Subcutaneous adipose tissue (tissue), 4 donors: ENCODE results near the gene KCNK4. TPM values are rescaled to one million over a fixed set of nuclear protein-coding genes. Genes with fewer than 3 reads are reported as not detected.

Source experiments
- CTCF ChIP-seq: fragments of 450-650 bp; IDR thresholded peaks from one replicate; pipeline ENCODE4 v1.5.1; 2016; ENCODE audit warnings: low read depth, mild to moderate bottlenecking, control low read depth, antibody characterized with exemption, moderate library complexity
- total RNA-seq, 4 donors: library from RNA; depleted of rRNA; stranded (reverse); fragments of >200 nt; gene quantifications; one replicate each; pipeline ENCODE4 v1.1.0, GENCODE V29; 2016

KCNK4 gene
- total RNA-seq, 4 donors from 2014 or later: not detected

GRCh38 chr11:64284962-64285884 is 5.9 kb upstream of the KCNK4 start, which contains the start of gene GPR137:
Gene GPR137, plus strand, starts transcription at chr11:64285848. Its CDS starts 677 bp downstream, at chr11:64286525.
- TF ChIP-seq CTCF: no peak

GRCh38 chr11:64285885-64286800 is 5.0 kb upstream of the KCNK4 start:
- no peak for TF ChIP-seq CTCF

- TF ChIP-seq CTCF: no peak
Measured at GRCh38 chr11:64286801-64287159, 4.3 kb upstream of the KCNK4 start.

- TF ChIP-seq CTCF: no peak
Measured at GRCh38 chr11:64287676-64288352, 3.3 kb upstream of the KCNK4 start.

- no peak for TF ChIP-seq CTCF
Measured at GRCh38 chr11:64288353-64288750, 2.8 kb upstream of the KCNK4 start.

GRCh38 chr11:64289002-64289564 is 2.0 kb upstream of the KCNK4 start:
- TF ChIP-seq CTCF: no peak
